Heart right ventricle (tissue), 16 donors: ENCODE measurements around the gene BMAL2. TPM values are rescaled to one million over a fixed set of nuclear protein-coding genes. Genes with fewer than 3 reads are reported as not detected.

Experiments
- ATAC-seq, 8 donors: fragments of 200-7000 bp; cut with Tn5 transposase; one replicate each; pipeline ENCODE4 v1.9.1; 2020; ENCODE audit warnings: mild to moderate bottlenecking in 8 of 8, moderate library complexity in 8 of 8, moderate number of reproducible peaks in 1 of 8
- DNase-seq, 2 donors: peaks; one replicate each; pipeline ENCODE4 v3.0.0-alpha.2; 2020
- H3K27ac ChIP-seq, 10 donors: fragments of 200-600 bp; sonication (generic) in 2 of 10; one replicate each; pipeline versions ENCODE4 v1.5.0 to v1.8.0; 2020 to 2022; ENCODE audit warnings: mild to moderate bottlenecking in 3 of 10
- H3K27me3 ChIP-seq, 7 donors: fragments of 200-600 bp; one replicate each; pipeline ENCODE4 v1.8.0; 2021 to 2022; ENCODE audit warnings: mild to moderate bottlenecking in 2 of 7
- H3K36me3 ChIP-seq, 9 donors: fragments of 200-600 bp; sonication (generic) in 1 of 9; one replicate each; pipeline versions ENCODE4 v1.5.0 to v1.8.0; 2020 to 2022; ENCODE audit warnings: mild to moderate bottlenecking in 2 of 9
- H3K4me1 ChIP-seq, 9 donors: fragments of 200-600 bp; sonication (generic) in 1 of 9; one replicate each; pipeline versions ENCODE4 v1.5.0 to v1.8.0; 2020 to 2022; ENCODE audit warnings: mild to moderate bottlenecking in 4 of 9
- H3K4me3 ChIP-seq, 10 donors: fragments of 200-600 bp; sonication (generic) in 2 of 10; one replicate each; pipeline versions ENCODE4 v1.5.0 to v1.8.0; 2020 to 2022; ENCODE audit warnings: mild to moderate bottlenecking in 7 of 10, moderate library complexity in 2 of 10
- H3K9me3 ChIP-seq, 11 donors: fragments of 200-600 bp in 10 of 11; sonication (generic) in 2 of 11; one replicate each; pipeline versions ENCODE4 v1.5.0 to v1.8.0; 2013 to 2022; ENCODE audit warnings: mild to moderate bottlenecking in 2 of 11, control low read depth in 1 of 11, moderate library complexity in 1 of 11
- CTCF ChIP-seq, 9 donors: fragments of 200-600 bp; sonication (generic) in 2 of 9; IDR thresholded peaks; one replicate each; pipeline versions ENCODE4 v1.5.0 to v1.8.0; 2021 to 2022; ENCODE audit warnings: antibody characterized with exemption in 9 of 9, mild to moderate bottlenecking in 5 of 9, moderate library complexity in 1 of 9
- WGBS, 2 donors: extraction: QIAGEN DNeasy Blood & Tissue Kit; methylation state at CpG; one replicate each; pipeline ENCODE4 v1.1.7; 2013; ENCODE audit warnings: inconsistent platforms in 1 of 2; 5-methylcytosine and 5-hydroxymethylcytosine counted together
- intact Hi-C, 10 donors: fragments of 100-400 bp; cut with DNase I; formaldehyde crosslinking; loops; one replicate each; pipeline versions ENCODE4 v1.11.1 to v1.14.2; 2022
- polyA plus RNA-seq, 2 donors: library from polyadenylated mRNA; stranded (reverse); fragments of 200-250 nt; gene quantifications; one replicate each; pipeline ENCODE4 v1.2.3, GENCODE V29; 2013
- total RNA-seq, 10 donors: library from RNA; stranded (reverse); fragmentation: NEBNext Ultra II Directional in 3 of 10; extraction: Animal tissue kit (Norgen Biotek cat#: 25700) in 3 of 10; gene quantifications; one replicate each; pipeline versions ENCODE4 v1.2.1 to v1.2.4, GENCODE V29; 2021 to 2023
- donor health status: Arrhythmogenic right ventricular cardiomyopathy.
- donor health status: ischemic (EF 13 %, LVEDD 7.1; RV severe dilation, severe dysfunction).
- donor health status: healthy with polysubstance abuse.
- donor health status: DM: no; HTN: yes; CAD: no.
- donor health status: DM: no; HTN: no; CAD: no.
- donor health status: ischemic (EF 25% LVEDD 6.9; RV normal size, moderate dysfunction).
- donor health status: ischemic (EF 25% LVEDD 5.7; RV mildly dilated, moderate dysfunction).
- donor health status: healthy.
- donor health status: DM: yes; HTN: yes; CAD: no.
- donor health status: Ischemic cardiomyopathy.
- donor health status: ischemic (EF 35%, LVEDD 5.7; RV mildly dilated, moderate dysfunction).
- donor health status: nonischemic (EF 11% LVEDD 7.7; RV severe dilation, severe dysfunction).
- donor health status: DM: yes; HTN: yes; CAD: no.
- donor health status: PGD.
- donor health status: ischemic (EF 29% LVEDD 5.4; RV normal size, mild dysfunction).
- donor health status: nonischemic (EF 23%, LVEDD 6.1; RV moderate dilation, normal function).

BMAL2 gene
- total and polyA plus RNA-seq, 12 donors: 0.44 to 9.4 (median 1.9) TPM

- no peak overlapping the region for H3K4me3 ChIP-seq
- intact Hi-C loops: no loop called here
- no peaks in the 10 kb centered on the region for H3K27me3 ChIP-seq
- DNase-seq (no peak), ATAC-seq (no peak)
- TF ChIP-seq CTCF (IDR thresholded peaks at IDR 0.05): no peak
- H3K27ac ChIP-seq: no peak overlapping the region
- H3K4me1 ChIP-seq: no peaks in the 10 kb centered on the region
- no peaks in the 10 kb centered on the region for H3K36me3 ChIP-seq
- H3K9me3 ChIP-seq: peaks cover 0 to 3% (median 0%) of the 10 kb centered on the region in 11 donors
- 70 to 89% methylated on average over 3 of the region's 3 CpGs for WGBS, 2 donors
These were observed 27.1 kb downstream of the BMAL2 start for GRCh38 chr12:27359578-27360340.

DNA sequence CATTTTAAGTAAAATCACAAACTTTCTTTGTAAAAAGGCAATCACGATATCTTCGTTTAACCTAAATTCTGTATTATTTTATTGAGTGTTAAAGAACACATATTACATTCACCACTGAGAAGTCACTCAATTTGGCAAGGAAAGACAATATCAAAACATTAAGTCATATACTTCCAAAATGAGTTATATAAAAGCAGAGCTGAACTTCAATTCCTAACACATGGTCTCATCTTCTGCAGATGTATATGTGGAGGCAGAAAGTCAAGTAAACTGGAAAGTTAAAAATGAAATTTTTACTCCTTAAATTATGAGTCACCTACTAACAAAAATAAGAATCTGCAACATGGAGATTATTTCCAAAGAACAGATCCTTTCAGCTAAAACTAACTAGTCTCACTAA lies 28.7 kb downstream of the BMAL2 start:
- peaks cover 0 to 3% (median 0%) of the 10 kb centered on the region in 11 donors for H3K9me3 ChIP-seq
- no peak for TF ChIP-seq CTCF (IDR thresholded peaks at IDR 0.05)
- DNase-seq: no peak
- no peak for ATAC-seq
- no peak overlapping the region for H3K4me3 ChIP-seq
- no peaks in the 10 kb centered on the region for H3K4me1 ChIP-seq
- H3K27ac ChIP-seq: no peak overlapping the region
- no peaks in the 10 kb centered on the region for H3K36me3 ChIP-seq
- intact Hi-C loops: no loop called here
- 87 to 93% methylated on average over 2 of the region's 2 CpGs for WGBS, 2 donors
- H3K27me3 ChIP-seq: no peaks in the 10 kb centered on the region

- no peak for TF ChIP-seq CTCF (IDR thresholded peaks at IDR 0.05)
- intact Hi-C loops: no loop called here
- DNase-seq (no peak), ATAC-seq (no peak)
- H3K9me3 ChIP-seq: peaks cover 0 to 3% (median 0%) of the 10 kb centered on the region in 11 donors
- peaks cover 0 to 2% (median 0%) of the 10 kb centered on the region in 9 donors for H3K36me3 ChIP-seq
- no peaks in the 10 kb centered on the region for H3K27me3 ChIP-seq
- no peaks in the 10 kb centered on the region for H3K4me1 ChIP-seq
- no peak overlapping the region for H3K27ac ChIP-seq
- 90 to 91% methylated on average over 3 of the region's 3 CpGs for WGBS, 2 donors
- no peak overlapping the region for H3K4me3 ChIP-seq
These were observed 34.0 kb downstream of the BMAL2 start for GRCh38 chr12:27366621-27367020.

DNA sequence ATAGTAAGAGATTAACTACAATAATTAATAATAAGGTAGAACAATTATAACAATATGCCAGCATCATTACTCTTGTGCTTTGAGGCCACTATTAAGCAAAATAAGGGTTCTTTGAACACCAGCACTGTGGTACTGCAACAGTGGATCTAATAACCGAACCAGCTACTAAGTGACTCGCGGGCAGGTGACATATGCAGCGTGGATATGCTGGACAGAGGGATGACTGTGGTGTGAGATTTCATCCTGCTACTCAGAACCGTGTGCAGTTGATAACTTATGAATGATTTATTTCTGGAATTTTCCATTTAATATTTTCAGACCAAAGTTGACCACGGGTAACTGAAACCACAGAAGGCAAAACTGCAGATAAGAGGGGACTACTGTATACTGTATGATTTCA lies 34.4 kb downstream of the BMAL2 start:
- no peak for ATAC-seq
- Histone ChIP-seq H3K36me3 (peaks cover 0 to 7% (median 0%) of the 10 kb centered on the region in 9 donors), H3K9me3 (peaks cover 0 to 3% (median 0%) of the 10 kb centered on the region in 11 donors), H3K27me3 (no peaks in the 10 kb centered on the region), H3K4me3 (no peak overlapping the region), H3K4me1 (no peaks in the 10 kb centered on the region), H3K27ac (no peak overlapping the region)
- WGBS, 2 donors: 87 to 88% methylated on average over 6 of the region's 6 CpGs
- no peak for TF ChIP-seq CTCF (IDR thresholded peaks at IDR 0.05)
- no peak for DNase-seq
- intact Hi-C loops: no loop called here
